Smooth muscle cell (in vitro differentiated cells): Measurements from ENCODE around the gene COL2A1. TPM values are rescaled to one million over a fixed set of nuclear protein-coding genes. Genes with fewer than 3 reads are reported as not detected.

Source experiments
- DNase-seq: peaks from one replicate; lab custom pipeline; 2025; ENCODE audit not compliant: unreplicated experiment; lab: John Stamatoyannopoulos, UW
- H2AFZ ChIP-seq: fragments of 200-600 bp; sonication (generic); 2 replicates; pipeline ENCODE4 v1.6.0; 2016; ENCODE audit warnings: antibody characterized with exemption, low read depth, mild to moderate bottlenecking
- H3F3A ChIP-seq: fragments of 200-600 bp; sonication (generic); 2 replicates; pipeline ENCODE4 v1.6.0; 2017; ENCODE audit warnings: antibody characterized with exemption, low read depth
- H3K27ac ChIP-seq: fragments of 200-600 bp; sonication (generic); 2 replicates; pipeline ENCODE4 v1.5.1; 2016; ENCODE audit warnings: low read depth, mild to moderate bottlenecking
- H3K27me3 ChIP-seq: fragments of 200-600 bp; sonication (generic); 2 replicates; pipeline ENCODE4 v1.6.1; 2016; ENCODE audit warnings: low read depth, mild to moderate bottlenecking
- H3K36me3 ChIP-seq: fragments of 200-600 bp; sonication (generic); 2 replicates; pipeline ENCODE4 v1.5.1; 2016; ENCODE audit warnings: low read depth
- H3K4me1 ChIP-seq: fragments of 200-600 bp; sonication (generic); 2 replicates; pipeline ENCODE4 v1.5.1; 2016; ENCODE audit warnings: low read depth
- H3K4me2 ChIP-seq: fragments of 200-600 bp; sonication (generic); 2 replicates; pipeline ENCODE4 v1.6.0; 2016; ENCODE audit warnings: mild to moderate bottlenecking
- H3K4me3 ChIP-seq: fragments of 200-600 bp; sonication (generic); 2 replicates; pipeline ENCODE4 v1.5.1; 2016; ENCODE audit warnings: mild to moderate bottlenecking
- H3K79me2 ChIP-seq: fragments of 200-600 bp; sonication (generic); 2 replicates; pipeline ENCODE4 v1.6.0; 2016; ENCODE audit warnings: low read depth, mild to moderate bottlenecking
- H3K9ac ChIP-seq: fragments of 200-600 bp; sonication (generic); 2 replicates; pipeline ENCODE4 v1.6.0; 2016; ENCODE audit warnings: low read depth
- H3K9me3 ChIP-seq: fragments of 200-600 bp; sonication (generic); replicated peaks from 2 replicates; pipeline ENCODE4 v1.5.1; 2016; ENCODE audit warnings: low read depth
- H4K20me1 ChIP-seq: fragments of 200-600 bp; sonication (generic); 2 replicates; pipeline ENCODE4 v1.6.0; 2016; ENCODE audit warnings: low read depth
- WGBS: methylation state at CpG from one replicate; pipeline ENCODE4 v1.1.7; 2016; ENCODE audit warnings: low lambda C conversion rate; 5-methylcytosine and 5-hydroxymethylcytosine counted together
- polyA plus RNA-seq: library from polyadenylated mRNA; unstranded; fragments of >200 nt; fragmentation: Nextera tagmentation; extraction: Ambion mirVana; gene quantifications from 2 replicates; pipeline ENCODE4 v1.2.1, GENCODE V29; 2016
- total RNA-seq: library from RNA; depleted of rRNA; stranded (reverse); fragments of >200 nt; gene quantifications from 2 replicates; pipeline ENCODE4 v1.2.3, GENCODE V29; 2014
- TF ChIP-seq, protein P1 (sequence below): fragments of 200-600 bp; sonication (generic); IDR thresholded peaks from 2 replicates; pipeline ENCODE4 v1.5.1; 2017; ENCODE audit warnings: borderline replicate concordance, mild to moderate bottlenecking, antibody characterized with exemption; ENCODE audit not compliant: insufficient read depth, poor library complexity, severe bottlenecking

Gene COL2A1
- total and polyA plus RNA-seq, 2 experiments from 2014 or later = 1.6 to 8.6 TPM

DNA sequence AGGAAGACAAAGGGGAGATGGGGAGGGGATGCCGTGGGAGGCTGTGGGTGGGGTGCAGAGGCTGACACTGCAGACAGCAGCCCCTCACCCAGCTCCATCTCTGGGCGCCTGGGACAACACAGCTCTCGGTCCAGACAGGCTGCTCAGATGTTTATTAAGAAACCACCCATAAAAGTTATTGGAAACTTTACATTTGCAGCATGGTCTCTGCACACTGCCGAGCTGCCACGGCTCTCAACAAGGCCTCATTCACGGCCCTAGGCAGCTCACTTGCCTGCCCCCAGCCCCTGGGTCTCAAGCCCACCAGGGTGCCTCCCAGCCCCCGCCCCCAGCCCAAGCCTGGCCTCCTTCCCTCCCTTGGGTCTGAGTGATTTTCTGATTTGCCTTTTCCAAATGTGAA, 21.0 kb upstream of the COL2A1 start:
- H3K4me2 ChIP-seq = no peak overlapping the region
- peaks cover 44% of the 10 kb centered on the region for H3K4me1 ChIP-seq
- no peaks in the 10 kb centered on the region for H3K9me3 ChIP-seq
- H3K27ac ChIP-seq = no peak overlapping the region
- H2AFZ ChIP-seq = no peak overlapping the region
- TF ChIP-seq, protein P1, sequence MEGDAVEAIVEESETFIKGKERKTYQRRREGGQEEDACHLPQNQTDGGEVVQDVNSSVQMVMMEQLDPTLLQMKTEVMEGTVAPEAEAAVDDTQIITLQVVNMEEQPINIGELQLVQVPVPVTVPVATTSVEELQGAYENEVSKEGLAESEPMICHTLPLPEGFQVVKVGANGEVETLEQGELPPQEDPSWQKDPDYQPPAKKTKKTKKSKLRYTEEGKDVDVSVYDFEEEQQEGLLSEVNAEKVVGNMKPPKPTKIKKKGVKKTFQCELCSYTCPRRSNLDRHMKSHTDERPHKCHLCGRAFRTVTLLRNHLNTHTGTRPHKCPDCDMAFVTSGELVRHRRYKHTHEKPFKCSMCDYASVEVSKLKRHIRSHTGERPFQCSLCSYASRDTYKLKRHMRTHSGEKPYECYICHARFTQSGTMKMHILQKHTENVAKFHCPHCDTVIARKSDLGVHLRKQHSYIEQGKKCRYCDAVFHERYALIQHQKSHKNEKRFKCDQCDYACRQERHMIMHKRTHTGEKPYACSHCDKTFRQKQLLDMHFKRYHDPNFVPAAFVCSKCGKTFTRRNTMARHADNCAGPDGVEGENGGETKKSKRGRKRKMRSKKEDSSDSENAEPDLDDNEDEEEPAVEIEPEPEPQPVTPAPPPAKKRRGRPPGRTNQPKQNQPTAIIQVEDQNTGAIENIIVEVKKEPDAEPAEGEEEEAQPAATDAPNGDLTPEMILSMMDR = no peak
- no peaks in the 10 kb centered on the region for H3F3A ChIP-seq
- no peak for DNase-seq
- 65% methylated on average over 7 of the region's 7 CpGs for WGBS
- no peaks in the 10 kb centered on the region for H4K20me1 ChIP-seq
- no peaks in the 10 kb centered on the region for H3K79me2 ChIP-seq
- no peak overlapping the region for H3K9ac ChIP-seq
- peaks cover 20% of the 10 kb centered on the region for H3K27me3 ChIP-seq
- no peak overlapping the region for H3K4me3 ChIP-seq
- H3K36me3 ChIP-seq = no peaks in the 10 kb centered on the region

DNA sequence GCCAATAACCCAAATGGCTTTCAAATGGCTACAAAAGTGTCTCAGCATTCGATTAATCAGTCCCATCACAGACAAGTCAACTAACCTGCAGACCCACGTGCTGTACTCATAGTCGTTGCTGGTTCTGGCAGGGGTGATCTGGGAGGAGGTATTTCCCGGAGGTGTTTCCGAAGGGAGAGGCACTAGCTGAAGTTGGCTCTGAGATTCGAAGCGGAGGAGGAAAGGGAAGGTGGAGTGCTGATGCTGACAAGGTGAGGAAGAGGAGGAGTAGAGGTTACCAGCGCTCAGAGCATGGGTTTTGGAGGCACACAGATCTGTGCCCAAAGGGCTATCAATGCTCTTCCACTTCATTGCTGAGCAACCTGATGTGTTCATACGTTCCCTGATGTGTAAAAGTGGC, 20.5 kb upstream of the COL2A1 start:
- no peak for DNase-seq
- H3K36me3 ChIP-seq = no peaks in the 10 kb centered on the region
- TF ChIP-seq, protein P1 = no peak
- no peak overlapping the region for H3K4me3 ChIP-seq
- no peaks in the 10 kb centered on the region for H3F3A ChIP-seq
- H4K20me1 ChIP-seq = no peaks in the 10 kb centered on the region
- 75% methylated on average over 9 of the region's 9 CpGs for WGBS
- H3K79me2 ChIP-seq = no peaks in the 10 kb centered on the region
- H2AFZ ChIP-seq = no peak overlapping the region
- H3K4me2 ChIP-seq = no peak overlapping the region
- H3K9ac ChIP-seq = no peak overlapping the region
- peaks cover 26% of the 10 kb centered on the region for H3K27me3 ChIP-seq
- peaks cover 41% of the 10 kb centered on the region for H3K4me1 ChIP-seq
- H3K27ac ChIP-seq = no peak overlapping the region
- no peaks in the 10 kb centered on the region for H3K9me3 ChIP-seq

DNA sequence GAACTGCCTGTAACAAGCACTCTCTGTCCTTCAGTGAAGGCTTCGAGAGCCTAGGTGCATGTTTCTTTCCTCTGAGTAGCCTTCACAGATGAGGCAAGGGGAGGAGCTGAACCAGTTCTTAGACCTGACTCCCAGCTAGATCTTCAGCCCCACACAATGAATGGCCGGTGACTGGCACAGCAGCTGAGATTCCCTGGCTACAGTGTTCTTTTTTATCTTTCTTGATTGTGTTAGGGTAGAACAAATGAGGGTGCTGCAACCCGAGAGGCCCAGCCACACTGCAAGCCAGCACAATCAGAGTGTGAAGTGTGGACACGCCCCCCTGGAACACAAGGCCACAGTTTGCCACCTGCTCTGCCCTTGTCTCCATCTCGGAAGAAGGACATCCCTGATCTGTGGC, 19.1 kb upstream of the COL2A1 start:
- Histone ChIP-seq H3K79me2 (no peaks in the 10 kb centered on the region), H3K4me2 (no peak overlapping the region), H3K27me3 (peaks cover 39% of the 10 kb centered on the region), H3K9me3 (no peaks in the 10 kb centered on the region), H3F3A (no peaks in the 10 kb centered on the region), H3K36me3 (no peaks in the 10 kb centered on the region), H2AFZ (no peak overlapping the region), H3K4me1 (peaks cover 39% of the 10 kb centered on the region), H3K4me3 (no peak overlapping the region), H3K9ac (no peak overlapping the region), H4K20me1 (no peaks in the 10 kb centered on the region), H3K27ac (no peak overlapping the region)
- WGBS = 59% methylated on average over 5 of the region's 5 CpGs
- DNase-seq = no peak
- TF ChIP-seq, protein P1 = no peak

DNA sequence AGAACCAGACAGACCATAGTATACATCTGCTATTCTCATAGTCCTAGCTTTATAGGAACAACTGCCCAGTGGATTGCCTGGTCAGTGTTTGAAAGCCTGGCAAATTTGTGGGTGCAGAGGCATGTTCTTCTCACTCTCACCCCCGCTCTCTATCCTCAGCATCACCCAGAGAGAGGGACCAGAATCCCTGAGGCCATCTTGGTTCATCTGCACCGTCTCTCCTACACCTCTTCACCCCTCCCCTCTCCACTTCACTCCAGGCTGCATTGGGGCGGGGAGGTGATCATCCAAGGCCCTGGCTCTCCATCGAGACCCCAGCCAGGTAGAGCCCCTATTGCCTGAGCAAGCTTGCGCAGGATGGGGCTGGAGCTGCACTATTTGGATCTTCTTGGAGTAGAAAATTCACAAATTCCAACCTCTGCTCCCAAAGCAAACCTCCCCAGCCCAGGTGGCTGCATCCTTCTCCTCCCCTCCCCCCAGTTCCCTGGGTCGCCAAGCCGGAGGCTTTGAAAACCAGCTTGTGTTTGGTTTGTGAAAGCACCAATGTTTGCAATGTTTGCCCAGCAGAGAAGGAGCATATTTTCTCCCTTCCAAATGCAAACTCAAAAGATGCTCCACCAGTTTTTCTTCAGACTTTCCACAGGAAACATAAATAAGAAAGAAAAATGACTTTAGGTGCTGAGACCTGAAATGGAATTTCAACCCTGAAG, 18.6 kb upstream of the COL2A1 start:
- Histone ChIP-seq H2AFZ (no peak overlapping the region), H3K4me3 (no peak overlapping the region), H3K4me1 (peaks cover 39% of the 10 kb centered on the region), H3K9me3 (no peaks in the 10 kb centered on the region), H3K9ac (no peak overlapping the region), H3K79me2 (no peaks in the 10 kb centered on the region), H4K20me1 (no peaks in the 10 kb centered on the region), H3K27ac (no peak overlapping the region), H3K27me3 (peaks cover 45% of the 10 kb centered on the region), H3K36me3 (no peaks in the 10 kb centered on the region), H3K4me2 (no peak overlapping the region), H3F3A (no peaks in the 10 kb centered on the region)
- WGBS = 38% methylated on average over 7 of the region's 7 CpGs
- no peak for DNase-seq
- TF ChIP-seq, protein P1 = no peak
